HG03108 (cell line): Measurements from ENCODE around the gene HECW1.
"Not testable (repeated sequence)": the region's sequence is repeated elsewhere in the genome, so short reads cannot be mapped to it uniquely, and the experiment has no call there.

Source experiments
- ATAC-seq: cut with Tn5 transposase; IDR thresholded peaks from one replicate; pipeline ENCODE4 v1.9.1; 2021; ENCODE audit warnings: moderate library complexity; ENCODE audit not compliant: unreplicated experiment

The HECW1 gene

GRCh38 chr7:43302773-43303460, 190.5 kb downstream of the HECW1 start:
- ATAC-seq: no peak

- no peak for ATAC-seq
These were observed 191.3 kb downstream of the HECW1 start for GRCh38 chr7:43303740-43304241.

DNA sequence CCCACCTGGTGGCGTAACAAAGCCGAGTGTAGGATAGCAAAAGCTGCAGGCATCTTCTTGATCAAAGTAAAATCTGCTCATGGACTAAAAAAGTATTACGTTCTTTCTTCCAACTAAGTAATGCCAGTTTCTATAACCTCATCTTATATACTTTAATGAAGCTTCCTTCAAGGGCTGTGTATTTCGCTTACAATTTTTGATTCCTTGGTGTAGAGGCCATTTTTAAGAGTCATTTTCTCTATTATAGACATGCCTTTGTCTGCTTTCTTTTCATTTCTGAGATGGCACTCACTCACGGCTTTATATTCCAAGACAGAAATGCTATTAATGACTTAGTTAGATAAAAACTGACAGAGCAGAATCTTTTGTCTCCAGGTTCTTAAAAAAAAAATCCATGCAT, 194.0 kb downstream of the HECW1 start:
- no peak for ATAC-seq

DNA sequence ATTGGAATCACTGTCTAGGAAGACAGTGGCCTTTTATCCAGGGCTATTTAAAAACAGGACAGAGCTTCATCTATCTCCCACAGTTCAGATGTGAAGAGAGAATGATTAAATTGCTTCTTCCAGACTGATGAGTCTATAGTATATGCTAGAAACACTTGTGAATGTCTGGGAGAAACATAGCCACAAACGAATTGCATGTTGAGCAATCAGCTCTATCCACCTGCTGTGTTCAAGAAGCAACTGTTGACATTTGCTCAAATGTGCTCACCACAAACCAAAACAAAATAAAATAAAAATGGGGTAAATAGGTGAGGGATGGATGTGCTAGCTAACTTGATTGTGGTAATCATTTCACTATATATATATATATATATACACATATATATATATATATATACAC, 195.1 kb downstream of the HECW1 start:
- no peak for ATAC-seq

DNA sequence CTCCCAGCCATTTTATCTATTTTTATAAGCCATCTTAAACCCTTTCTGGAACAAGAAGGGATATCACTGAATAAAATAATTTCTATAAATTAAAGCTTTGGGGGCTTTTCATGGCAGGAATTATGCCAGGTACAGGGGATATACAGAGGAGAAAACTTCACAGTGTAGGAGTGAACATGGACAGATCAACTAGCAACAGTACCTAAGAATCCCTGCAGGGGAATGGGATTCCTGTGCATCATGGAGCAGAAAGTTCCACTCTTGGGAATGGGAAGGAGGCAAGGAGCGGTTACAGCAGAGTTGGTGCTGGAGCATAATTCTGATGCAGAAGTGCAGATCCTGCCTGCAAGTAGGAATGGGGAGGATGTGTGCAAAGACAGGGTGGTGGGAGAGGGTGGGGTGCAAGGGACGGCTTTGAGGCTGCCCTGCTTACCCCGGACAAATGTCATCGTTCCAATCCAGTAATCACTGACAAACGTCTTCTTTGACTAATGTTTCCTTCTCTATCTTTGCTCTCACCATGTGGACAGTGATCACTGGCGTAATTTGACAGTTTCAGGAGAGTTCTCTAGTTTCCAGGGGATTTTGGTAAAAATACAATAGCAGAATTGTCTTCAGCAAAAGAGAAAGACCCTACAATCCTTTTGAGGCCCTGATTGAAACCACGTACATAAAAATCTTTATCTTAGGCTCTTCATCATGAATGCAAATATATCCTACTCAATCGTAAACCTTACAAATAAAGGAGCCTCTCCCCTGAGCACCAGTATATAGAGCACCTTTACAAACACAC, 196.7 kb downstream of the HECW1 start:
- ATAC-seq: no peak

DNA sequence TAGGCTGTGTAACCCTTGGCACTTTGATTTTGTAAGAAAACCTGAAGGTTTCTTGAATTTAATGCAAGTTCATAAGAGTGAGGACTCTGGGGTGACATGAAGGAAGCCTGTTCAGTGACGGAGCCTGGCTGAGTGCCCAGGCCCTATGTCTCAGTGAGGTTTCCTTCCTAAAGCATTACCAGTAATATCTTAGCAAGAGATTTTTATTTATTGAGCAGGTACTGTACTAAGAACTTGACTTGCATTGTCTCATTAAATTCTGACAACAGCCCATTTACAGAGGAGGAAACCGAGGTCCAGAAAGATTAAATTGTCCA, 197.2 kb downstream of the HECW1 start:
- ATAC-seq: no peak

- no peak for ATAC-seq
These were observed 198.6 kb downstream of the HECW1 start for GRCh38 chr7:43311052-43311451.

- no peak for ATAC-seq
These were observed 199.2 kb downstream of the HECW1 start for GRCh38 chr7:43311694-43312093.

- ATAC-seq: no peak
These were observed 201.4 kb downstream of the HECW1 start for GRCh38 chr7:43313628-43314378.

DNA sequence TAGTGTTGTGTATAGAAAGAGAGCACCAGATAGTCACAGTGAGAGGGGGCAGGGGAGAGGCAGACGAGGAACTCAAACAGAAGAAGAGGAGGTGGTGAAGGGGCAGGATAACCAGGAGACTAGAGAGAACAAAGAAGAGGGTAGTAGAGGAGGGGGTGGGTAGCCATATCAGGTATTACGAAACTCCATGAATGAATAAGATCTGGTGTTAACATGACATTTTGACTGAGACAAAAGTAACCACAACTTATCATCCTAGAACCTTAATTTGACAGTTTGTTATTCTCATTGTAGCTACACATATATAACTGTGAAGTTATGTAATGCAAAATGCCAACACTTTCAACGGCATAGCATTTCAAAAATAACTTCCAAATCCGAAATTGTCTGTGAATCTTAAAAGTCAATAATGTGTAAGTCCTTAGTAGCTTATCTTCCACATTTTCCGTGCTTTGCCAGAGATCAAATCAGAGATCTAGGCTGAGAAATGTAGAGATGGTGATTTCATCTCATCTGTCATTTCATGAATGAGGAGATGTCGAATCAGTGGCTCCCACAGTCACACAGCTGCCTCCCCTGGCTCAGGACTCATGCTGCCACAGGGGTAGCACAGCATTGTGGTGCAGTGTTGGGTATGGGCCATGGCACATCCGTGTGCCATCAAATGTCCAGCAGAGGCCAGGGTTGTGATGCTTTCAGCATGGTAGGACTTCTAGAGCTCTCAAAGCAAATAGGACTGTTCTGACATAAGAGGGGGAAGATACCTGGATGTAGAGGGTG, 202.1 kb downstream of the HECW1 start:
- ATAC-seq: no peak

- ATAC-seq: no peak
These were observed 204.6 kb downstream of the HECW1 start for GRCh38 chr7:43317075-43317474.

- ATAC-seq: no peak
These were observed 205.8 kb downstream of the HECW1 start for GRCh38 chr7:43318188-43318770.

DNA sequence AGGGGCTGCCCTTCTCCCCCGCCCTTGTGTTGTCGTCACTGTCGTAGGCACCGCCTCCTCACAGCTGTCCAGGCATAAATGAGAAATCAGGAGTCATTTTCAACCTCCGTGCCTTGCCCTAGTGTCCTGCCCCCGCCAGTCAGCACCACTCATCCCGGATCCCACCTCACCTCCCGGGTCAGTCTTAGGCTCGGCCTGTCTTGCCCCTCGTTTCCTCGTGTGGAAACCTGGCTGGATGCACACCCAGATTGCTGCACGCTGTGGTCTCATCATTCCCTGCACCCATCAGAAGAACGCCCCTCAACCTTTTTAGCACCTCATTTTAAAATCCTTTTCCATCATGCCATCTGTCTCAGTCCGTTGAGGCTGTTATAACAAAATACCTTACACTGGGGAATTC, 213.1 kb downstream of the HECW1 start:
- no peak for ATAC-seq

DNA sequence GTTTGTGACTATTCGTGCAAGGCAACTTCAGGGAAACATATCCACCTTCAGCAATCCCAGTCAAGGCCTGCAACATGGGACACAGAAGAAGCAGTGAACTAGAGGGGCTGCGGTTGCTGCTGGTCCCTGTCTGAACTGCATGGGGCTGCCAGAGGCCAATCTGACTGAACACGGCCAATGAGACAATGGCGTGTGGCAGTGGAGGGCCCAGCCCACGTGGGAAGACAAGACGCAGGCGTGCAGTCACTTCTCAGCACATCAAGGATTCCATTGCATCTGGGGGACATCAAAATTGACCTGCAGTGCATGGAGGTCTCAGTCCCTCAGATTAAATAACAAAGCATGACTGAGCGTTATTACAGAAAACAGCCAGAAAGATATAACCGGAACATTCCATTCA, 215.9 kb downstream of the HECW1 start:
- ATAC-seq: no peak

- no peak for ATAC-seq
These were observed 216.4 kb downstream of the HECW1 start for GRCh38 chr7:43328785-43329380.

DNA sequence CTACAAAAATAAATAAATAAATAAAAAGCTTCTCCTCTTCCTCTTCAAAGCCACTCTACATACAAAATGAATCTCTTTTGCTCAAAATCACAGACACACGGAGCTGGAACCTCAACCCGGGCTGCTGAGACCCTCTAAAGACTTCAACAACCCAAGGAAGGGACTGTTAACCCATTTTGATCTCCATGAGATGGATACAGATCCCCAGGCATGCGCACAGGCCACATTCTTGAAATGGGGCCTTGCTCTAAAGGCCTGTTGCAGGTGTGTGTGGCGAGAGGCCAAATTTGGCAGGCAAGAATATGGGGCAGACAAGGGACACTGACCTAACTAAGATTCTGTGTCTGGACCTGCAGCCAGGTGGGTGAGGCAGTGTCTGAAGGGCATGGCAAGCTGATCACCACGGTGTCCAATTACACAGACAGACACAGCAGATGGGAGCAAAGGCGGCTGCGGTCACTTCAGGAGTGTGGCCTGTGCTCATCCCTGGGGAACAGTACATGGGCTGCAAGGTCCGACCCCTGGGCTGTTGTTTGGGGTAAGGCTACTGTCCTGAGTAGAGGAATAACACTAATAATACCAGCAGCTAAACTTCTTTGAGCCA, 219.8 kb downstream of the HECW1 start:
- ATAC-seq: no peak

- no peak for ATAC-seq
These were observed 224.7 kb downstream of the HECW1 start for GRCh38 chr7:43337191-43337590.

GRCh38 chr7:43337811-43338210, 225.4 kb downstream of the HECW1 start:
- ATAC-seq: no peak

- no peak for ATAC-seq
These were observed 228.7 kb downstream of the HECW1 start for GRCh38 chr7:43341132-43341531.

- not testable (repeated sequence) for ATAC-seq
These were observed 231.0 kb downstream of the HECW1 start for GRCh38 chr7:43343417-43343816.
